Measurements from ENCODE around the gene ZNF70. TPM values are rescaled to one million over a fixed set of nuclear protein-coding genes. Genes with fewer than 3 reads are reported as not detected.

The ZNF70 gene
- total RNA-seq, 1 experiment from 2014 or later: 3.3 TPM

GRCh38 chr22:23781511-23782183, 30.7 kb upstream of the ZNF70 start:
- Mint-ChIP-seq H3K9me3 (no peaks in the 10 kb centered on the region), H3K27me3 (ENCODE audit: low read depth) (no peaks in the 10 kb centered on the region; the same call in 1 of the 2 replicates), H3K36me3 (no peaks in the 10 kb centered on the region), H3K4me1 (peaks cover 6% of the 10 kb centered on the region; the same call in 1 of the 2 replicates), H3K27ac (peak overlapping the region; percentile 41; the same call in 1 of the 2 replicates), H3K4me3 (no peak overlapping the region)
- DNase-seq (ENCODE audit: low spot score) (no peak), ATAC-seq (no peak)
- ChIA-PET POLR2A (no interaction called here), CTCF (interaction anchor here (0.8 to 1.7 kb wide), 3 partner anchors 11 to 113 kb away, joined by 4 to 5 read pairs (median 4); partner anchors contain the start of gene MIF)
- TF ChIP-seq MLX (CRISPR knock-in tag; IDR thresholded peaks at IDR 0.05): no peak
- TF ChIP-seq ZNF317 (CRISPR knock-in tag; IDR thresholded peaks at IDR 0.05; ENCODE audit: borderline replicate concordance, low read depth): no peak
- TF ChIP-seq ZBTB21 (CRISPR knock-in tag; IDR thresholded peaks at IDR 0.05; ENCODE audit: borderline replicate concordance): no peak
- TF ChIP-seq ATF3 (CRISPR knock-in tag; conservative IDR thresholded peaks at IDR 0.05): no peak
- no peak for TF ChIP-seq ZNF121 (CRISPR knock-in tag; IDR thresholded peaks at IDR 0.05)
- TF ChIP-seq ZNF396 (CRISPR knock-in tag; IDR thresholded peaks at IDR 0.05; ENCODE audit: borderline replicate concordance): no peak
- TF ChIP-seq CREB1 (CRISPR knock-in tag; IDR thresholded peaks at IDR 0.05): no peak

DNA sequence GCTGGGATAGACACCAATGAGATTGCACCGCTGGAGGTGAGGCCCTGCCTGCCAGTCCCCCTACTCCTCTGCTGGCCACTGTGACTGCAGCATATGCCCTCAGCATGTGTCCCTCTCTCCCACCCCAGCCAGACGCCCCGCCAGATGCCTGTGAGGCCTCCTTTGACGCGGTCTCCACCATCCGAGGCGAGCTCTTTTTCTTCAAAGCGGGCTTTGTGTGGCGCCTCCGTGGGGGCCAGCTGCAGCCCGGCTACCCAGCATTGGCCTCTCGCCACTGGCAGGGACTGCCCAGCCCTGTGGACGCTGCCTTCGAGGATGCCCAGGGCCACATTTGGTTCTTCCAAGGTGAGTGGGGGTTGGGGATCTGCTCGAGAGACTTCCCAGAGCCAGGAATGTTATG, 30.2 kb upstream of the ZNF70 start:
- H3K4me3 Mint-ChIP-seq: no peak overlapping the region
- CTCF ChIA-PET: interaction anchor here (1.6 to 1.7 kb wide), 2 partner anchors 69 to 113 kb away, joined by 4 to 5 read pairs; partner anchors contain the start of gene MIF
- H3K27ac Mint-ChIP-seq: peak overlapping the region; percentile 41; the same call in 1 of the 2 replicates
- TF ChIP-seq NR3C1 (CRISPR knock-in tag; conservative IDR thresholded peaks at IDR 0.05; ENCODE audit: low read depth): no peak
- TF ChIP-seq OVOL2 (CRISPR knock-in tag; IDR thresholded peaks at IDR 0.05; ENCODE audit: borderline replicate concordance): no peak
- no peak for TF ChIP-seq ZNF532 (CRISPR knock-in tag; IDR thresholded peaks at IDR 0.05; ENCODE audit: borderline replicate concordance)
- TF ChIP-seq ATF6 (CRISPR knock-in tag; IDR thresholded peaks at IDR 0.05): no peak
- no peak for TF ChIP-seq IRF1 (CRISPR knock-in tag; IDR thresholded peaks at IDR 0.05)
- TF ChIP-seq ZNF281 (CRISPR knock-in tag; IDR thresholded peaks at IDR 0.05): no peak
- no peak for TF ChIP-seq NFYB (CRISPR knock-in tag; conservative IDR thresholded peaks at IDR 0.05; ENCODE audit: low read depth)
- TF ChIP-seq ATF2 (CRISPR knock-in tag; IDR thresholded peaks at IDR 0.05; ENCODE audit: borderline replicate concordance, low read depth): no peak
- no peak for TF ChIP-seq HMGXB4 (CRISPR knock-in tag; IDR thresholded peaks at IDR 0.05)
- no peak for TF ChIP-seq ZBTB21 (CRISPR knock-in tag; IDR thresholded peaks at IDR 0.05; ENCODE audit: borderline replicate concordance)

More for the DNA sequence above, 30.2 kb upstream of the ZNF70 start:
- H3K36me3 Mint-ChIP-seq: no peaks in the 10 kb centered on the region
- H3K27me3 Mint-ChIP-seq (ENCODE audit: low read depth): no peaks in the 10 kb centered on the region; the same call in 1 of the 2 replicates
- DNase-seq (ENCODE audit: low spot score) (no peak), ATAC-seq (no peak)
- POLR2A ChIA-PET: no interaction called here
- no peaks in the 10 kb centered on the region for H3K9me3 Mint-ChIP-seq
- 0 out of 2 replicates have a peak, but pooled peaks cover under 1% of the 10 kb centered on the region for H3K4me1 Mint-ChIP-seq
